HCT116 (cell line): ENCODE data around the gene NINJ2. TPM values are rescaled to one million over a fixed set of nuclear protein-coding genes. Genes with fewer than 3 reads are reported as not detected.

Experiments
- ATAC-seq: fragments of 200-7000 bp; cut with Tn5 transposase; 2 replicates; pipeline ENCODE4 v1.9.1; 2020; ENCODE audit warnings: mild to moderate bottlenecking, moderate library complexity
- BruUV-seq: library from RNA; stranded (reverse); fragments of 400-500 nt; replicated peaks from 2 replicates; lab custom pipeline; 2021; lab: Mats Ljungman, UMichigan
- CTCF ChIA-PET: fragments of 300-600 bp; sonication (Branson Sonifier 250); formaldehyde crosslinking; loops from one replicate; lab custom pipeline; 2021; ENCODE audit warnings: antibody characterized with exemption; lab: Charles Lee
- POLR2A ChIA-PET: fragments of 300-600, 350-600 bp; sonication (Branson Sonifier 250); formaldehyde crosslinking; loops from one replicate; lab custom pipeline; 2021; ENCODE audit warnings: antibody characterized with exemption; lab: Charles Lee
- RAD21 ChIA-PET, 2 experiments: fragments of 300-600 bp; sonication (Branson Sonifier 250); formaldehyde crosslinking; loops; one replicate each; lab custom pipeline; 2023; ENCODE audit warnings: low total read pairs in 2 of 2; ENCODE audit not compliant: uncharacterized antibody in 2 of 2, unreplicated experiment in 2 of 2, low non-redundant PET in 1 of 2; lab: Charles Lee
- DNase-seq: peaks from one replicate; pipeline ENCODE4 v3.0.0-alpha.2; 2010; ENCODE audit warnings: low read depth, low spot score
- H2AFZ ChIP-seq: fragments of 200-600 bp; shearing (Covaris generic), sonication (generic); 2 replicates; pipeline ENCODE4 v1.6.1; 2017; ENCODE audit warnings: low read depth, mixed run types, mixed read lengths, antibody characterized with exemption, low read length; ENCODE audit not compliant: poor library complexity, severe bottlenecking
- H3K27ac ChIP-seq: 2 replicates; pipeline ENCODE4 v1.5.1; 2012; ENCODE audit warnings: low read depth, low read length
- H3K27me3 ChIP-seq: fragments of 200-600 bp; sonication (generic); 2 replicates; pipeline ENCODE4 v1.6.1; 2016; ENCODE audit warnings: mixed run types, low read length, mixed read lengths; ENCODE audit not compliant: insufficient read depth
- H3K36me3 ChIP-seq, 2 experiments: fragments of 200-500 bp in 1 of 2; fragments of 200-600 bp in 1 of 2; sonication (Bioruptor generic) in 1 of 2; sonication (generic) in 1 of 2; 2 replicates each; pipeline versions ENCODE4 v1.5.1 to v1.6.1; 2014 to 2016; ENCODE audit warnings: low read length in 2 of 2, inconsistent platforms in 1 of 2, mixed read lengths in 1 of 2, mixed run types in 1 of 2; ENCODE audit not compliant: insufficient read depth in 2 of 2, control insufficient read depth in 1 of 2
- H3K4me1 ChIP-seq, 2 experiments: fragments of 200-600 bp in 1 of 2; sonication (generic) in 1 of 2; 2 replicates each; pipeline versions ENCODE4 v1.5.1 to v1.6.1; 2012 to 2017; ENCODE audit warnings: low read length in 2 of 2, inconsistent platforms in 1 of 2, mild to moderate bottlenecking in 1 of 2, mixed read lengths in 1 of 2, mixed run types in 1 of 2, moderate library complexity in 1 of 2; ENCODE audit not compliant: insufficient read depth in 2 of 2, control insufficient read depth in 1 of 2
- H3K4me2 ChIP-seq: fragments of 200-600 bp; sonication (generic); 2 replicates; pipeline ENCODE4 v1.6.1; 2017; ENCODE audit warnings: mixed run types, low read length, mixed read lengths
- H3K4me3 ChIP-seq, 2 experiments: fragments of 200-600 bp in 1 of 2; sonication (generic) in 1 of 2; replicated peaks in 1 of 2; 2 replicates each; pipeline ENCODE4 v1.5.1; 2011 to 2016; ENCODE audit warnings: low read length in 2 of 2, control low read depth in 1 of 2, low read depth in 1 of 2, mild to moderate bottlenecking in 1 of 2, mixed read lengths in 1 of 2, mixed run types in 1 of 2
- H3K79me2 ChIP-seq: fragments of 200-600 bp; sonication (generic); 2 replicates; pipeline ENCODE4 v1.6.1; 2017; ENCODE audit warnings: mild to moderate bottlenecking, mixed run types, low read length, moderate library complexity, mixed read lengths; ENCODE audit not compliant: insufficient read depth
- H3K9ac ChIP-seq: fragments of 200-600 bp; sonication (generic); 2 replicates; pipeline ENCODE4 v1.6.1; 2016; ENCODE audit warnings: low read length, mixed read lengths
- H3K9me2 ChIP-seq: fragments of 200-600 bp; sonication (generic), shearing (Covaris generic); 2 replicates; pipeline ENCODE4 v1.6.1; 2017; ENCODE audit warnings: mixed run types, mild to moderate bottlenecking, moderate library complexity; ENCODE audit not compliant: insufficient read depth
- H3K9me3 ChIP-seq, 2 experiments: fragments of 200-500 bp in 1 of 2; fragments of 200-600 bp in 1 of 2; sonication (Bioruptor generic) in 1 of 2; sonication (generic) in 1 of 2; 2 replicates each; pipeline ENCODE4 v1.6.1; 2014 to 2017; ENCODE audit warnings: low read length in 2 of 2, mixed read lengths in 2 of 2, inconsistent platforms in 1 of 2, low read depth in 1 of 2, mild to moderate bottlenecking in 1 of 2, mixed run types in 1 of 2, moderate library complexity in 1 of 2; ENCODE audit not compliant: control insufficient read depth in 1 of 2, insufficient read depth in 1 of 2
- H4K20me1 ChIP-seq: fragments of 200-600 bp; sonication (generic), shearing (Covaris generic); 2 replicates; pipeline ENCODE4 v1.6.1; 2017; ENCODE audit warnings: mixed run types, mild to moderate bottlenecking, moderate library complexity; ENCODE audit not compliant: insufficient read depth
- CEBPB ChIP-seq: IDR thresholded peaks from 2 replicates; pipeline ENCODE4 v1.6.1; 2012; ENCODE audit warnings: low read depth
- CTCF ChIP-seq, 3 experiments: fragments of 200-600 bp in 1 of 3; sonication (generic) in 1 of 3; IDR thresholded peaks in 2 of 3; conservative IDR thresholded peaks in 1 of 3; 2 replicates each; pipeline ENCODE4 v1.5.1; 2012 to 2017; ENCODE audit warnings: low read depth in 2 of 3, low read length in 2 of 3, antibody characterized with exemption in 1 of 3, borderline replicate concordance in 1 of 3, control low read depth in 1 of 3, mild to moderate bottlenecking in 1 of 3, mixed read lengths in 1 of 3, mixed run types in 1 of 3, moderate library complexity in 1 of 3; ENCODE audit not compliant: insufficient read depth in 1 of 3
- EGR1 ChIP-seq: IDR thresholded peaks from 2 replicates; pipeline ENCODE4 v1.6.1; 2012; ENCODE audit warnings: low read depth
- ELF1 ChIP-seq: IDR thresholded peaks from 2 replicates; pipeline ENCODE4 v1.6.1; 2012; ENCODE audit warnings: low read depth, borderline replicate concordance
- EZH2 ChIP-seq: fragments of 200-600 bp; sonication (generic); IDR thresholded peaks from 2 replicates; pipeline ENCODE4 v1.6.1; 2017; ENCODE audit warnings: antibody characterized with exemption, mixed run types
- EZH2phosphoT487 ChIP-seq: fragments of 200-600 bp; IDR thresholded peaks from 2 replicates; pipeline ENCODE4 v1.6.1; 2018; ENCODE audit warnings: antibody characterized with exemption, borderline replicate concordance
- FOSL1 ChIP-seq: IDR thresholded peaks from 2 replicates; pipeline ENCODE4 v1.6.1; 2012; ENCODE audit warnings: low read depth
- JUND ChIP-seq: IDR thresholded peaks from 2 replicates; pipeline ENCODE4 v1.6.1; 2012
- MAX ChIP-seq: IDR thresholded peaks from 2 replicates; pipeline ENCODE4 v1.6.1; 2012
- POLR2AphosphoS5 ChIP-seq: IDR thresholded peaks from 2 replicates; pipeline ENCODE4 v1.6.1; 2011; ENCODE audit warnings: mild to moderate bottlenecking, low read depth, low read length, moderate library complexity
- SIN3A ChIP-seq: IDR thresholded peaks from 2 replicates; pipeline ENCODE4 v1.6.1; 2012; ENCODE audit warnings: low read depth
- SP1 ChIP-seq: IDR thresholded peaks from 2 replicates; pipeline ENCODE4 v1.6.1; 2012; ENCODE audit warnings: low read depth
- TCF7L2 ChIP-seq: IDR thresholded peaks from 2 replicates; pipeline ENCODE4 v1.7.0; 2011; ENCODE audit warnings: borderline replicate concordance, inconsistent platforms; ENCODE audit not compliant: insufficient read depth, insufficient read length; ENCODE audit errors: extremely low read depth
- YY1 ChIP-seq: IDR thresholded peaks from 2 replicates; pipeline ENCODE4 v1.6.1; 2011; ENCODE audit warnings: low read length, low read depth, moderate library complexity, mild to moderate bottlenecking; ENCODE audit not compliant: insufficient replicate concordance; ENCODE audit errors: extremely low read depth
- ZFX ChIP-seq: fragments of 450-650 bp; IDR thresholded peaks from 2 replicates; pipeline ENCODE4 v1.6.1; 2017
- ZNF274 ChIP-seq: fragments of 200-500 bp; sonication (Bioruptor generic); IDR thresholded peaks from 2 replicates; pipeline ENCODE4 v1.6.1; 2014; ENCODE audit warnings: mild to moderate bottlenecking, low read depth, low read length, inconsistent platforms
- intact Hi-C: fragments of 100-400 bp; cut with micrococcal nuclease; formaldehyde crosslinking; loops from 2 replicates; pipeline ENCODE4 v1.10.0; 2022
- total RNA-seq: library from RNA; stranded (reverse); gene quantifications from one replicate; pipeline ENCODE4 v1.2.1, GENCODE V29; 2021; ENCODE audit not compliant: unreplicated experiment
- TF ChIP-seq, protein P1 (sequence below): IDR thresholded peaks from 2 replicates; pipeline ENCODE4 v1.6.1; 2012; ENCODE audit warnings: low read depth
- TF ChIP-seq, protein P2 (sequence below): IDR thresholded peaks from 2 replicates; pipeline ENCODE4 v1.6.1; 2012

Gene NINJ2
- total RNA-seq, 1 experiment from 2014 or later: not detected

DNA sequence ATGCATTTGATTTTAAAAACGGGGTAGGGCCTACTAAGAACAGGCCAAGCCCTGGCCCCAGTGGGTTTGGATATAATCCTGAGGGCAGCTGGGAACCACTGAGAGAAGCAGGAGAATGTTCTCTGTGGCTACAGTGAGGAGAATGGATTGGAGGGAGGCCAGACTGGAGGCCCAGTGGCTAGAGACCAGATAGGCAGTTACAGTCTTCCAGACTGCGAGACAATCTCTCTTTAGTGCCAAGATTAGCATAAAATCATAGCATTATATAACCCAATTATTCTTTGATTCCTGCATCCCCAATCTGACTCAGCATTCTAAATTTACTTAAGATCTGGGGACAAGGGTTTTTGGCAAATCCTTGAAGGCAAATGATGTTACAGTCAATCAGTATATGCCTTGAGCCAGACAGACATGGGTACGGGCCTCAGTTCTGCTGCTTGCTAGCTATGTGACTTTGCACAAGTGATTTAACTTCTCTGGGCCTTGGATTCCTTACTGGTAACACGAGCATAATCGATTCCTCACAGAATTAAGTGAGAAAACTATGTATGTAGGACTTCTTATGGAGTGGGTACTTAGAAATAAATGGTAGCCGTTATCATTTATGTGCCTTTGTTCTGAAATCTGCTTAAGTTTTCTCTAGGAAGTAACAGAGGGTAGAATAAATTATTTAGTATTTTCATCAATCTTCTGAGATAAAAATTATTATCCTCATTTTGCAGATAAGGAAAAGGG lies 18.3 kb downstream of the NINJ2 start:
- H2AFZ ChIP-seq: no peak overlapping the region
- no peak overlapping the region; a peak in 1 of 4 replicates for H3K4me3 ChIP-seq
- H3K4me2 ChIP-seq: peak overlapping the region; percentile 53
- RAD21 ChIA-PET: no interaction called here
- peaks cover 10 to 47% of the 10 kb centered on the region in 2 experiments for H3K4me1 ChIP-seq
- no peaks in the 10 kb centered on the region for H4K20me1 ChIP-seq
- 0 out of 2 replicates have a peak overlapping the region, but pooled peaks have one; percentile 10 for H3K9ac ChIP-seq
- H3K27me3 ChIP-seq: no peaks in the 10 kb centered on the region
- CTCF ChIA-PET: no interaction called here
- POLR2A ChIA-PET: no interaction called here
- no peaks in the 10 kb centered on the region for H3K9me2 ChIP-seq
- ATAC-seq (no peak), DNase-seq (no peak)
- no peaks in the 10 kb centered on the region for H3K9me3 ChIP-seq
- H3K27ac ChIP-seq: no peak overlapping the region
- H3K79me2 ChIP-seq: no peaks in the 10 kb centered on the region
- BruUV-seq: no TSS peak
- intact Hi-C loops: loop anchor here (5.0 kb wide), 1 partner anchor 107 kb away; the partner anchor contains the start of gene WNK1
- TF ChIP-seq EZH2: no peak
- TF ChIP-seq ZFX: no peak; the same call in 1 of the 2 replicates
- no peak for TF ChIP-seq JUND
- TF ChIP-seq EGR1: no peak
- no peak for TF ChIP-seq YY1
- no peak for TF ChIP-seq SP1
- TF ChIP-seq, protein P1, sequence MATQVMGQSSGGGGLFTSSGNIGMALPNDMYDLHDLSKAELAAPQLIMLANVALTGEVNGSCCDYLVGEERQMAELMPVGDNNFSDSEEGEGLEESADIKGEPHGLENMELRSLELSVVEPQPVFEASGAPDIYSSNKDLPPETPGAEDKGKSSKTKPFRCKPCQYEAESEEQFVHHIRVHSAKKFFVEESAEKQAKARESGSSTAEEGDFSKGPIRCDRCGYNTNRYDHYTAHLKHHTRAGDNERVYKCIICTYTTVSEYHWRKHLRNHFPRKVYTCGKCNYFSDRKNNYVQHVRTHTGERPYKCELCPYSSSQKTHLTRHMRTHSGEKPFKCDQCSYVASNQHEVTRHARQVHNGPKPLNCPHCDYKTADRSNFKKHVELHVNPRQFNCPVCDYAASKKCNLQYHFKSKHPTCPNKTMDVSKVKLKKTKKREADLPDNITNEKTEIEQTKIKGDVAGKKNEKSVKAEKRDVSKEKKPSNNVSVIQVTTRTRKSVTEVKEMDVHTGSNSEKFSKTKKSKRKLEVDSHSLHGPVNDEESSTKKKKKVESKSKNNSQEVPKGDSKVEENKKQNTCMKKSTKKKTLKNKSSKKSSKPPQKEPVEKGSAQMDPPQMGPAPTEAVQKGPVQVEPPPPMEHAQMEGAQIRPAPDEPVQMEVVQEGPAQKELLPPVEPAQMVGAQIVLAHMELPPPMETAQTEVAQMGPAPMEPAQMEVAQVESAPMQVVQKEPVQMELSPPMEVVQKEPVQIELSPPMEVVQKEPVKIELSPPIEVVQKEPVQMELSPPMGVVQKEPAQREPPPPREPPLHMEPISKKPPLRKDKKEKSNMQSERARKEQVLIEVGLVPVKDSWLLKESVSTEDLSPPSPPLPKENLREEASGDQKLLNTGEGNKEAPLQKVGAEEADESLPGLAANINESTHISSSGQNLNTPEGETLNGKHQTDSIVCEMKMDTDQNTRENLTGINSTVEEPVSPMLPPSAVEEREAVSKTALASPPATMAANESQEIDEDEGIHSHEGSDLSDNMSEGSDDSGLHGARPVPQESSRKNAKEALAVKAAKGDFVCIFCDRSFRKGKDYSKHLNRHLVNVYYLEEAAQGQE: no peak
- no peak for TF ChIP-seq CEBPB
- TF ChIP-seq CTCF (IDR thresholded peaks at IDR 0.05 in 2 of 3, conservative IDR thresholded peaks at IDR 0.05 in 1 of 3; ENCODE audit: borderline replicate concordance in 1 of 3, insufficient read depth in 1 of 3, low read depth in 2 of 3, low read length in 2 of 3): no peak
- no peak for TF ChIP-seq EZH2phosphoT487
- TF ChIP-seq ELF1: no peak
- no peak for TF ChIP-seq POLR2AphosphoS5
- TF ChIP-seq TCF7L2: no peak
- no peak for TF ChIP-seq FOSL1
- no peak for TF ChIP-seq SIN3A
- TF ChIP-seq, protein P2, sequence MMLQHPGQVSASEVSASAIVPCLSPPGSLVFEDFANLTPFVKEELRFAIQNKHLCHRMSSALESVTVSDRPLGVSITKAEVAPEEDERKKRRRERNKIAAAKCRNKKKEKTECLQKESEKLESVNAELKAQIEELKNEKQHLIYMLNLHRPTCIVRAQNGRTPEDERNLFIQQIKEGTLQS: no peak
- TF ChIP-seq MAX: no peak
- TF ChIP-seq ZNF274: no peak
- TF ChIP-seq, all 23 proteins: peak for 0
- no peaks in the 10 kb centered on the region for H3K36me3 ChIP-seq
